Measurements from ENCODE around the gene LDLRAD4.

LDLRAD4 gene

GRCh38 chr18:13392029-13392750 lies 173.6 kb downstream of the LDLRAD4 start:
- TF ChIP-seq CTCF (IDR thresholded peaks at IDR 0.05; ENCODE audit: low read depth, low read length), result no peak
- no peak overlapping the region for H3K4me3 ChIP-seq (ENCODE audit: low read depth, low read length)

- no peak for TF ChIP-seq CTCF (IDR thresholded peaks at IDR 0.05; ENCODE audit: low read depth, low read length)
- no peak overlapping the region for H3K4me3 ChIP-seq (ENCODE audit: low read depth, low read length)
These were observed 174.3 kb downstream of the LDLRAD4 start for GRCh38 chr18:13392899-13393298.

GRCh38 chr18:13393338-13393737 lies 174.8 kb downstream of the LDLRAD4 start:
- TF ChIP-seq CTCF (IDR thresholded peaks at IDR 0.05; ENCODE audit: low read depth, low read length), result no peak
- H3K4me3 ChIP-seq (ENCODE audit: low read depth, low read length), result no peak overlapping the region

- no peak overlapping the region for H3K4me3 ChIP-seq (ENCODE audit: low read depth, low read length)
- no peak for TF ChIP-seq CTCF (IDR thresholded peaks at IDR 0.05; ENCODE audit: low read depth, low read length)
These were observed 176.2 kb downstream of the LDLRAD4 start for GRCh38 chr18:13394801-13395200.

- no peak overlapping the region for H3K4me3 ChIP-seq (ENCODE audit: low read depth, low read length)
- no peak for TF ChIP-seq CTCF (IDR thresholded peaks at IDR 0.05; ENCODE audit: low read depth, low read length)
These were observed 177.0 kb downstream of the LDLRAD4 start for GRCh38 chr18:13395577-13395976.

GRCh38 chr18:13397504-13398163 lies 179.1 kb downstream of the LDLRAD4 start:
- H3K4me3 ChIP-seq (ENCODE audit: low read depth, low read length), result no peak overlapping the region
- TF ChIP-seq CTCF (IDR thresholded peaks at IDR 0.05; ENCODE audit: low read depth, low read length), result no peak

GRCh38 chr18:13398631-13399030 lies 180.1 kb downstream of the LDLRAD4 start:
- no peak for TF ChIP-seq CTCF (IDR thresholded peaks at IDR 0.05; ENCODE audit: low read depth, low read length)
- H3K4me3 ChIP-seq (ENCODE audit: low read depth, low read length), result no peak overlapping the region
